DOHH2 (cell line): ENCODE data around the gene USP6.

Experiments used
- CTCF ChIP-seq: fragments of 200-600 bp; sonication (generic); IDR thresholded peaks from one replicate; pipeline ENCODE4 v1.5.1; 2014; ENCODE audit warnings: antibody characterized with exemption, mild to moderate bottlenecking, low read depth, low read length; ENCODE audit not compliant: poor library complexity, severe bottlenecking
- EZH2phosphoT487 ChIP-seq: fragments of 200-600 bp; sonication (generic); IDR thresholded peaks from 2 replicates; pipeline ENCODE4 v1.6.1; 2017; ENCODE audit warnings: borderline replicate concordance, mild to moderate bottlenecking, antibody characterized with exemption, low read length, moderate library complexity, mixed read lengths

DNA sequence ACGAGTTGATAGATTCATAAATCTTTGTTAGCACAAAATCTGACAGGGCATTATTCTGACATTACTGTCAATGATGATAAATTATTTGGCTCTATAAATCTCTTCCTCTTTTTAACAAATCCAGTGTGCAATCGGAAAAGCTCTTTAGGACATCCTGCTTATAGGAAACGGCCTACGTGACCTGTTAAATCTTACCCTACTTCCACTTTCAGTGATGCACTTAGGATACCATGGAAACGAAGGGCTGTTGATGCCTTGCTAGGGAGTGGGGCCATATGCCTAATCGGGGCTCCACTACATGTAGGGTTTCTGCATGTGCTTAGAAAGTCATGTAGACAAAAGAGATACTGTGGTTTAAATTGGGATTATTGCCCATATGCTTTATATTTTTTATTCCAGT is 48.6 kb downstream of the USP6 start:
- TF ChIP-seq CTCF (no peak), EZH2phosphoT487 (no peak)
